Thyroid gland (tissue), 4 donors: ENCODE data around the gene SH3RF1. TPM values are rescaled to one million over a fixed set of nuclear protein-coding genes. Genes with fewer than 3 reads are reported as not detected.
"Not testable (repeated sequence)": the region's sequence is repeated elsewhere in the genome, so short reads cannot be mapped to it uniquely, and the experiment has no call there.

Experiments used
- DNase-seq, 2 donors: peaks; one replicate each; pipeline ENCODE4 v3.0.0-alpha.2; 2019
- H3K27ac ChIP-seq, 3 donors: fragments of 200-600 bp; sonication (generic); 1 replicate in 2 of 3; 2 replicates in 1 of 3; pipeline ENCODE4 v1.5.1; 2016 to 2019; ENCODE audit warnings: mild to moderate bottlenecking in 1 of 3, moderate library complexity in 1 of 3
- H3K27me3 ChIP-seq: fragments of 200-600 bp; sonication (generic); one replicate; pipeline ENCODE4 v1.5.1; 2019
- H3K36me3 ChIP-seq, 2 donors: fragments of 200-600 bp; sonication (generic); one replicate each; pipeline ENCODE4 v1.5.1; 2016 to 2019
- H3K4me1 ChIP-seq, 2 donors: fragments of 200-600 bp; sonication (generic); one replicate each; pipeline ENCODE4 v1.5.1; 2017 to 2019
- H3K4me3 ChIP-seq, 3 donors: fragments of 200-600 bp; sonication (generic); replicated peaks in 1 of 3; 1 replicate in 2 of 3; 2 replicates in 1 of 3; pipeline ENCODE4 v1.5.1; 2016; ENCODE audit warnings: mild to moderate bottlenecking in 1 of 3
- H3K9me3 ChIP-seq: fragments of 200-600 bp; sonication (generic); one replicate; pipeline ENCODE4 v1.5.1; 2017
- CTCF ChIP-seq, 6 experiments: fragments of 200-600 bp in 3 of 6; fragments of 450-650 bp in 3 of 6; sonication (generic) in 3 of 6; IDR thresholded peaks; one replicate each; pipeline ENCODE4 v1.5.1; 2016 to 2019; ENCODE audit warnings: antibody characterized with exemption in 6 of 6, mild to moderate bottlenecking in 2 of 6, inconsistent platforms in 1 of 6, moderate library complexity in 1 of 6
- POLR2A ChIP-seq, 2 donors: fragments of 450-650 bp; IDR thresholded peaks; one replicate each; pipeline ENCODE4 v1.6.1; 2017; ENCODE audit warnings: antibody characterized with exemption in 2 of 2, mild to moderate bottlenecking in 2 of 2, moderate library complexity in 1 of 2
- WGBS, 2 donors: methylation state at CpG; one replicate each; pipeline ENCODE4 v1.1.5; 2017; 5-methylcytosine and 5-hydroxymethylcytosine counted together
- intact Hi-C: fragments of 100-400 bp; cut with DNase I; formaldehyde crosslinking; loops from one replicate; pipeline ENCODE4 v1.15.1; 2023
- total RNA-seq, 4 donors: library from RNA; depleted of rRNA; stranded (reverse); fragments of >200 nt; gene quantifications; one replicate each; pipeline ENCODE4 v1.2.3, GENCODE V29; 2016

Gene SH3RF1
- total RNA-seq, 4 donors from 2014 or later, result 29.0 to 41.7 (median 32.5) TPM

- Histone ChIP-seq H3K27ac (no peak overlapping the region), H3K4me3 (no peak overlapping the region), H3K9me3 (no peaks in the 10 kb centered on the region), H3K4me1 (no peaks in the 10 kb centered on the region), H3K27me3 (no peaks in the 10 kb centered on the region), H3K36me3 (no peaks in the 10 kb centered on the region)
- no peak for DNase-seq
- intact Hi-C loops, result no loop called here
- TF ChIP-seq POLR2A (IDR thresholded peaks at IDR 0.05) (no peak), CTCF (IDR thresholded peaks at IDR 0.05) (no peak)
- 100% methylated on average over 3 of the region's 3 CpGs for WGBS, 2 donors
Observed at GRCh38 chr4:169286562-169287301, 16.0 kb upstream of the SH3RF1 start.

DNA sequence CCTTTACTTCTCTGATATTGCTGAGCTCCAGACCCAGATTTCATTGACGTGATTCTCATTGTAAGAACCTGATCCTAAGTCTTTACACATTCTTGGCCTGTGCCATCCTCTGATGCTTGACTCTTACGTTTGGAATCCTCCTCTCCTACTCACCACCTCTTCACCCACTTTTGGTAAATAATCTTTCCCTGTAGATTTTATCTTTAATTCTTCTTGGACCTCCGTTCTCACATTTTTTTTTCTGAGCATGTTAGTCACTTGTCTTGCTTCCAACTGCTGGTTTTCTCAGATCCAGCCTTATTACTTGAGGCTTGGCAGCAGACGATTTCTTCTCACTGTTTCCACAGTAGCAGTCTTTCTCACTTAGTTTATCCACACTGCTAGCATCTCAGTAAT, 12.4 kb upstream of the SH3RF1 start:
- Histone ChIP-seq H3K27ac (no peak overlapping the region), H3K36me3 (no peaks in the 10 kb centered on the region), H3K9me3 (no peaks in the 10 kb centered on the region), H3K4me1 (peaks cover 0 to 4% of the 10 kb centered on the region in 2 donors), H3K27me3 (no peaks in the 10 kb centered on the region), H3K4me3 (no peak overlapping the region)
- DNase-seq, result no peak
- TF ChIP-seq CTCF (IDR thresholded peaks at IDR 0.05), result no peak
- TF ChIP-seq POLR2A (IDR thresholded peaks at IDR 0.05), result no peak
- 59 to 69% methylated on average over 4 of the region's 4 CpGs for WGBS, 2 donors
- intact Hi-C loops, result no loop called here

- DNase-seq, result no peak
- TF ChIP-seq CTCF (IDR thresholded peaks at IDR 0.05) (no peak), POLR2A (IDR thresholded peaks at IDR 0.05) (no peak)
Observed at GRCh38 chr4:169282429-169283113, 11.8 kb upstream of the SH3RF1 start.

GRCh38 chr4:169279108-169279507, 8.4 kb upstream of the SH3RF1 start:
- Histone ChIP-seq H3K27me3 (no peaks in the 10 kb centered on the region), H3K4me1 (peaks cover 0 to 4% of the 10 kb centered on the region in 2 donors), H3K9me3 (no peaks in the 10 kb centered on the region), H3K4me3 (no peak overlapping the region), H3K27ac (no peak overlapping the region), H3K36me3 (no peaks in the 10 kb centered on the region)
- intact Hi-C loops, result no loop called here
- DNase-seq, result no peak
- no peak for TF ChIP-seq POLR2A (IDR thresholded peaks at IDR 0.05)
- TF ChIP-seq CTCF (IDR thresholded peaks at IDR 0.05), result no peak

More at GRCh38 chr4:169282429-169283113, 11.8 kb upstream of the SH3RF1 start:
- intact Hi-C loops, result no loop called here
- Histone ChIP-seq H3K4me3 (no peak overlapping the region), H3K9me3 (no peaks in the 10 kb centered on the region), H3K36me3 (no peaks in the 10 kb centered on the region), H3K27me3 (no peaks in the 10 kb centered on the region), H3K27ac (no peak overlapping the region), H3K4me1 (peaks cover 0 to 4% of the 10 kb centered on the region in 2 donors)
- WGBS, 2 donors, result 92 to 94% methylated on average over 2 of the region's 2 CpGs

GRCh38 chr4:169278624-169279023, 7.9 kb upstream of the SH3RF1 start:
- Histone ChIP-seq H3K27ac (no peak overlapping the region), H3K27me3 (no peaks in the 10 kb centered on the region), H3K4me1 (peaks cover 0 to 4% of the 10 kb centered on the region in 2 donors), H3K4me3 (no peak overlapping the region), H3K9me3 (no peaks in the 10 kb centered on the region), H3K36me3 (no peaks in the 10 kb centered on the region)
- TF ChIP-seq CTCF (IDR thresholded peaks at IDR 0.05) (no peak), POLR2A (IDR thresholded peaks at IDR 0.05) (no peak)
- intact Hi-C loops, result no loop called here
- no peak for DNase-seq

DNA sequence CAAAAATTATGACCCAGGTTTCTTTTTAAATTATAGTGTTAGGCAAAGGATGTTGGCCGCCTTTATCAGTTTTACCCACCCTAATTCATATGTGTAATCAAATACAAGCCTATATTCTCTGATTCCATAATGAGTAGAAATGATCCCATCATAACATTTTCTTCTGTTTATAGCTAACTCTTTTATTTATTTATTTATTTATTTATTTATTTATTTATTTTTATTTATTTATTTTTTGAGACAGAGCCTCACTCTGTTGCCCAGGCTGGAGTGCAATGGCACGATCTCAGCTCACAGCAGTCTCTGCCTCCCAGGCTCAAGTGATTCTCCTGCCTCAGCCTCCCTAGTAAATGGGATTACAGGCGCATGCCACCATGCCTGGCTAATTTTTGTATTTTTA, 7.1 kb upstream of the SH3RF1 start:
- H3K4me1 ChIP-seq, H3K9me3 ChIP-seq, H3K27me3 ChIP-seq, DNase-seq, H3K36me3 ChIP-seq, intact Hi-C loops, H3K4me3 ChIP-seq, H3K27ac ChIP-seq: not testable (repeated sequence)
- 96 to 97% methylated on average over 3 of the region's 3 CpGs for WGBS, 2 donors
